Measurements from ENCODE around the gene ASTL. TPM values are rescaled to one million over a fixed set of nuclear protein-coding genes. Genes with fewer than 3 reads are reported as not detected.

ASTL gene
- total and polyA plus RNA-seq, 9 of the 15 experiments (the other 6 are each of a cell fraction or from before 2014, with no cell fraction given), result not detected

DNA sequence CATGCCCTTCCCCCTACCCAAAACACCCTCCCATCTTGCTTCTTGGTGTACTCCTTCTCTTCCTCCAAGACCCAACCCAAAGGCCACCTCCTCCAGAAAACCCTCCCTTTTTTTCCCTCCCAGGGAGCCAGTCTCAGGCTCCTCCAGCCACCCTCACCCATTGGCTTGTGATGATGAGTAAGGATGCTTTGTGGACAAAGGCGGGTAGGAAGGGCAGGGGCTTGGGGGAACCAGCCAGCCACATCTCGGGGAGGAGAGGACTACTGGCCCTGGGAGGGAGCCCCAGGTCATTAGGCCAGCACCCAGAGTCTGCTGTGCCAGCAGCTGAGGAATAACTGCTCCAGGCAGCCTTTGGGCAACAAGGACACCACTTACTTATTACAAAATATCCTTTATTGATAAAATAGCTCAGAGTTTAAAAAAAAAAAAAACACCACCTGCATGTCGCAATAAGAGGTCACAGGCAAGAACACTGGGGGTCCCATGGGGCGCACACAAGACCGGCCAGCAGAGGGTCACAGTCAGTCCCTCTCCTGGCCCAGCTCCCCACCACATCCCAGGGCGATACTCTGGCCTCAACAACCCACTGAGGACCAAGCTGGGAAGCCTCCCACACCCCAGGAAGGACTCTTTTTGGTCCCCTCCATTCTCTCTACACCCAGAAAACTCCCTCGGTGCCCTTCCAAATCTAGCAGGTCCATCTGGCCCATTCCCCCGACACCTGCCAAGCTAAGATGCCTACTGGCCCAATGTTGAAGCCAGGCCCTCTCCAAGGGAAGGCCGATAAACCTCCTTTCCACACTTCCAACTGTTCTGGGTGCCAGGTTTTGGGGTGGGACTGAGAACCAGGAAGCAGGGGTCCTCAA is 25.6 kb downstream of the ASTL start:
- Histone ChIP-seq H2AFZ (ENCODE audit: low read depth, low read length) (no peak overlapping the region), H3K27ac (ENCODE audit: extremely low read depth, low read depth, low read length) (no peak overlapping the region), H3K4me1 (replicated peaks in 1 of 2; ENCODE audit: control insufficient read depth in 2 of 2, insufficient read depth in 2 of 2, low read length in 2 of 2) (peaks cover 3 to 37% of the 10 kb centered on the region in 2 experiments; a peak in 4 of 5 replicates), H3K79me2 (ENCODE audit: control insufficient read depth, insufficient read depth, low read length) (no peaks in the 10 kb centered on the region), H3K9ac (ENCODE audit: insufficient read depth in 1 of 2, low read depth in 2 of 2, low read length in 2 of 2) (no peak overlapping the region), H3K27me3 (ENCODE audit: control insufficient read depth in 2 of 2, insufficient read depth in 2 of 2, low read length in 2 of 2) (peaks cover 0 to 79% of the 10 kb centered on the region in 2 experiments; a peak in 3 of 5 replicates), H3K9me3 (replicated peaks; ENCODE audit: control insufficient read depth, insufficient read depth, low read depth, low read length) (no peaks in the 10 kb centered on the region), H4K20me1 (replicated peaks; ENCODE audit: control insufficient read depth, insufficient read depth, low read length) (peaks cover 1% of the 10 kb centered on the region; the same call in 1 of the 2 replicates), H3K9me1 (ENCODE audit: control insufficient read depth, insufficient read depth, low read length) (no peaks in the 10 kb centered on the region), H3K4me2 (ENCODE audit: insufficient read depth, low read length) (no peak overlapping the region), H3K36me3 (ENCODE audit: control insufficient read depth, insufficient read depth, low read length) (no peaks in the 10 kb centered on the region), H3K4me3 (no peak overlapping the region)
- in situ Hi-C loops (cut with MboI), result loop anchor here (5.0 kb wide), 1 partner anchor 90 kb away; no protein-coding TSS in a partner anchor
- no TSS peak for BruUV-seq (replicated peaks)
- FAIRE-seq (no peak), ATAC-seq (no peak), DNase-seq (ENCODE audit: extremely low read depth in 1 of 4, low spot score in 3 of 4) (no peak)
- intact Hi-C loops (cut with micrococcal nuclease), result no loop called here
- CTCF ChIA-PET (ENCODE audit: low intra/inter-chr PET ratio), result no interaction called here
- POLR2A ChIA-PET, result no interaction called here
- TF ChIP-seq EWSR1 (IDR thresholded peaks at IDR 0.05; ENCODE audit: borderline replicate concordance, low read depth, partially characterized antibody), result no peak
- TF ChIP-seq CEBPB (tag; IDR thresholded peaks at IDR 0.05), result peak; percentile 16; the same call in 1 of the 2 replicates
- WGBS (ENCODE audit: insufficient coverage, low coverage, missing lambda C conversion rate), result 17% methylated on average over 8 of the region's 9 CpGs

GRCh38 chr2:96111823-96112500 is 26.3 kb downstream of the ASTL start:
- no peak for DNase-seq (ENCODE audit: extremely low read depth in 1 of 4, low spot score in 3 of 4)
- BruUV-seq (replicated peaks), result no TSS peak
- H3K4me1 ChIP-seq (replicated peaks in 1 of 2; ENCODE audit: control insufficient read depth in 2 of 2, insufficient read depth in 2 of 2, low read length in 2 of 2), result peaks cover 0 to 29% of the 10 kb centered on the region in 2 experiments; a peak in 3 of 5 replicates
- no peak overlapping the region for H2AFZ ChIP-seq (ENCODE audit: low read depth, low read length)
- peaks cover 0 to 75% of the 10 kb centered on the region in 2 experiments; a peak in 3 of 5 replicates for H3K27me3 ChIP-seq (ENCODE audit: control insufficient read depth in 2 of 2, insufficient read depth in 2 of 2, low read length in 2 of 2)
- ChIA-PET CTCF (ENCODE audit: low intra/inter-chr PET ratio) (no interaction called here), POLR2A (no interaction called here)
- H3K9me3 ChIP-seq (replicated peaks; ENCODE audit: control insufficient read depth, insufficient read depth, low read depth, low read length), result no peaks in the 10 kb centered on the region
- H3K9ac ChIP-seq (ENCODE audit: insufficient read depth in 1 of 2, low read depth in 2 of 2, low read length in 2 of 2), result no peak overlapping the region
- H3K27ac ChIP-seq (ENCODE audit: extremely low read depth, low read depth, low read length), result no peak overlapping the region
- no peak overlapping the region for H3K4me3 ChIP-seq
- intact Hi-C loops (cut with micrococcal nuclease), result no loop called here
- WGBS (ENCODE audit: insufficient coverage, low coverage, missing lambda C conversion rate), result 2% methylated on average over 5 of the region's 7 CpGs
- TF ChIP-seq ATF3 (IDR thresholded peaks at IDR 0.05) (peak; percentile 55), ATF3 (CRISPR knock-in tag; conservative IDR thresholded peaks at IDR 0.05) (no peak), ZNF395 (CRISPR knock-in tag; IDR thresholded peaks at IDR 0.05) (no peak), JUND (IDR thresholded peaks at IDR 0.05; ENCODE audit: borderline replicate concordance, low read depth, low read length) (0 out of 2 replicates have a peak, but pooled peaks have one; percentile 6), JUND (tag; IDR thresholded peaks at IDR 0.05; ENCODE audit: borderline replicate concordance, low read depth, low read length) (peak; percentile 42; the same call in 2 of the 3 replicates)
- TF ChIP-seq, protein P1, sequence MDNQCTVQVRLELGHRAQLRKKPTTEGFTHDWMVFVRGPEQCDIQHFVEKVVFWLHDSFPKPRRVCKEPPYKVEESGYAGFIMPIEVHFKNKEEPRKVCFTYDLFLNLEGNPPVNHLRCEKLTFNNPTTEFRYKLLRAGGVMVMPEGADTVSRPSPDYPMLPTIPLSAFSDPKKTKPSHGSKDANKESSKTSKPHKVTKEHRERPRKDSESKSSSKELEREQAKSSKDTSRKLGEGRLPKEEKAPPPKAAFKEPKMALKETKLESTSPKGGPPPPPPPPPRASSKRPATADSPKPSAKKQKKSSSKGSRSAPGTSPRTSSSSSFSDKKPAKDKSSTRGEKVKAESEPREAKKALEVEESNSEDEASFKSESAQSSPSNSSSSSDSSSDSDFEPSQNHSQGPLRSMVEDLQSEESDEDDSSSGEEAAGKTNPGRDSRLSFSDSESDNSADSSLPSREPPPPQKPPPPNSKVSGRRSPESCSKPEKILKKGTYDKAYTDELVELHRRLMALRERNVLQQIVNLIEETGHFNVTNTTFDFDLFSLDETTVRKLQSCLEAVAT (IDR thresholded peaks at IDR 0.05), result 0 out of 4 replicates have a peak, but pooled peaks of 1 of the 2 experiments have one; percentile 55
- no peaks in the 10 kb centered on the region for H3K9me1 ChIP-seq (ENCODE audit: control insufficient read depth, insufficient read depth, low read length)
- H3K79me2 ChIP-seq (ENCODE audit: control insufficient read depth, insufficient read depth, low read length), result no peaks in the 10 kb centered on the region
- peak; percentile 21; the same call in 1 of the 3 replicates for ATAC-seq
- H4K20me1 ChIP-seq (replicated peaks; ENCODE audit: control insufficient read depth, insufficient read depth, low read length), result no peaks in the 10 kb centered on the region
- H3K36me3 ChIP-seq (ENCODE audit: control insufficient read depth, insufficient read depth, low read length), result no peaks in the 10 kb centered on the region
- in situ Hi-C loops (cut with MboI), result loop anchor here (5.0 kb wide), 1 partner anchor 90 kb away; no protein-coding TSS in a partner anchor
- H3K4me2 ChIP-seq (ENCODE audit: insufficient read depth, low read length), result no peak overlapping the region
- no peak for FAIRE-seq
